Measurements from ENCODE around the gene C22orf39.

DNA sequence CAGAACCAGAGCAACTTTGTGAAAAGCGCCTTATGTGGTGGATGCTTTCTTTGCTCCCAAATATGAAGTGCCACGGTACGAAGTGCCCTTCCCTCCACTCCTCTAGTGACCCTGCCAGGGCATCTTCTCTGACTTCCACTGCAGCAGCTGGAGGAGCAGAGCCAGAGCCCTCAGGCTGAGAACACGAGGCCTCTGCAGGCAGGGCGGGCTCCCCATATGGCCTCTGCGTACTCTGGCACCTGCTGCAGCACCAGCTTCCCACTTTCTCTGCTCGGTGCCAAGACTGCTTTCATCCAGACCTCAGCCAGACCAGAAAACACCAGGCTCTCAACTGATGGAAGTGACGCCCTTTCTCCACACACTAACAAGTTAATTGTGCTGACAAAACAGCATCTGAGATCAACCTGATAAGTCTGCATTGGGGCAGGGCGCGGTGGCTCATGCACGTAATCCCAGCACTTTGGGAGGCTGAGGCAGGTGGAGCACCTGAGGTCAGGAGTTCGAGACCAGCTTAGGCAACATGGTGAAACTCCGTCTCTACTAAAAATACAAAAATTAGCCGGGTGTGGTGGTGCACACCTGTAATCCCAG is 18.7 kb upstream of the C22orf39 start:
- no peak for TF ChIP-seq GATA2 (IDR thresholded peaks at IDR 0.05; ENCODE audit: low read depth, low read length)
- TF ChIP-seq GATA3 (IDR thresholded peaks at IDR 0.05; ENCODE audit: low read depth, low read length): no peak
